Lower leg skin (tissue), 3 donors: Measurements from ENCODE around the gene CCDC93.

Source experiments
- CTCF ChIP-seq, 3 donors: fragments of 450-650 bp; IDR thresholded peaks; one replicate each; pipeline ENCODE4 v1.5.1; 2016; ENCODE audit warnings: antibody characterized with exemption in 3 of 3, mild to moderate bottlenecking in 3 of 3, moderate library complexity in 2 of 3
- POLR2A ChIP-seq, 2 donors: fragments of 450-650 bp; IDR thresholded peaks; one replicate each; pipeline ENCODE4 v1.6.1; 2016 to 2017; ENCODE audit warnings: antibody characterized with exemption in 2 of 2, mild to moderate bottlenecking in 1 of 2, moderate library complexity in 1 of 2

- TF ChIP-seq CTCF (IDR thresholded peaks at IDR 0.05) (no peak), POLR2A (IDR thresholded peaks at IDR 0.05) (no peak)
Measured at GRCh38 chr2:118031566-118031965, 17.7 kb upstream of the CCDC93 start.
